Right renal pelvis (tissue), 4 donors: Measurements from ENCODE around the gene ADGRL1. TPM values are rescaled to one million over a fixed set of nuclear protein-coding genes. Genes with fewer than 3 reads are reported as not detected.

Source experiments
- DNase-seq, 4 donors: peaks; one replicate each; pipeline ENCODE4 v3.0.0-alpha.2; 2013; ENCODE audit warnings: low read depth in 4 of 4, low spot score in 3 of 4, missing footprints in 1 of 4
- polyA plus RNA-seq, 4 donors: library from polyadenylated mRNA; unstranded; fragments of 120-200 nt; gene quantifications; one replicate each; pipeline ENCODE4 v1.2.1, GENCODE V29; 2013; ENCODE audit not compliant: insufficient read length in 4 of 4

ADGRL1 gene
- polyA plus RNA-seq, 4 donors, result 34.3 to 45.4 (median 38.1) TPM

- DNase-seq, result no peak
Measured at GRCh38 chr19:14164724-14165493, 41.1 kb downstream of the ADGRL1 start.

DNA sequence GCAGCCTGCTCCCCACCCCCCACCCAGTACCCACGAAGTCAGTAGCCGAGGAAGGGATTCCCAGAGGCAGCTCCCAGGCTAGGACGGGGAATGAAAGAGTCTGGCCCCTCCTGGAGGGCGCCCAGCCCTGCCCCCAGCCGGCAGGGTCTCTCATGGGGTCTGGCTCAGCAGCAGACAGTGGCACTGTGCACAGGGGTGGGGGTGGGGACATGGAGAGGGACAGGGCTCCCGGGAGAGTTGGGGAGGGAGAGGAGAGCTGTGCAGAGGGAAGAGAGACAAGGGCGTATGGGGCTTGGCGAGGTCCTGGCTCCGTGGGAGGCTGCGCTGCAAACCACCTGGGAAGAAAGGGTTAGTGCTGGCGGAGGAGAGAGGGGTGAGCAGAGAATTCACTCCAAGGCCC is 41.9 kb downstream of the ADGRL1 start:
- no peak for DNase-seq

GRCh38 chr19:14162871-14163297 is 43.1 kb downstream of the ADGRL1 start:
- no peak for DNase-seq

DNA sequence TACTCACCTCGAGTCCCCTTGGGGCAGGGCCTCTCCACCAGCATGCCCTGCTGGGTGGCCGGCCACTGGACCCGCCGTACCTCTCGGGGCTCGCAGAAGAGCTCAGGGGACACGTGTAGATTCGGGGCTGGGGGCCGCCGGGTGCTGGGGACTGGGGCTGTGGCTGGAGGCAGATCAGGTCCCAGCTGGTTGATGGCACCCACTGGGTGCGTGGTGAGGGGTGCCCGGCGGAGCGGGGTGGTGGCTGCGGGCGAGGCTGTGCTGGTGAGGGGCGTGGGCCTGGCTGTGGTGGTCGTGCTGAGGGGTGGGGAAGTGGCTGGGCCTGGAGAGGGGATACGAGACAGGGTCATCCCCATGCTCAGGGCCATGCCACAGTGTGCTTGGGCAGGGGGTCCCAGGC is 44.7 kb downstream of the ADGRL1 start:
- DNase-seq, result no peak

GRCh38 chr19:14160017-14160703 is 45.8 kb downstream of the ADGRL1 start:
- DNase-seq, result no peak

- no peak for DNase-seq
Measured at GRCh38 chr19:14159059-14159458, 46.9 kb downstream of the ADGRL1 start.

- no peak for DNase-seq
Measured at GRCh38 chr19:14158276-14159023, 47.5 kb downstream of the ADGRL1 start.

DNA sequence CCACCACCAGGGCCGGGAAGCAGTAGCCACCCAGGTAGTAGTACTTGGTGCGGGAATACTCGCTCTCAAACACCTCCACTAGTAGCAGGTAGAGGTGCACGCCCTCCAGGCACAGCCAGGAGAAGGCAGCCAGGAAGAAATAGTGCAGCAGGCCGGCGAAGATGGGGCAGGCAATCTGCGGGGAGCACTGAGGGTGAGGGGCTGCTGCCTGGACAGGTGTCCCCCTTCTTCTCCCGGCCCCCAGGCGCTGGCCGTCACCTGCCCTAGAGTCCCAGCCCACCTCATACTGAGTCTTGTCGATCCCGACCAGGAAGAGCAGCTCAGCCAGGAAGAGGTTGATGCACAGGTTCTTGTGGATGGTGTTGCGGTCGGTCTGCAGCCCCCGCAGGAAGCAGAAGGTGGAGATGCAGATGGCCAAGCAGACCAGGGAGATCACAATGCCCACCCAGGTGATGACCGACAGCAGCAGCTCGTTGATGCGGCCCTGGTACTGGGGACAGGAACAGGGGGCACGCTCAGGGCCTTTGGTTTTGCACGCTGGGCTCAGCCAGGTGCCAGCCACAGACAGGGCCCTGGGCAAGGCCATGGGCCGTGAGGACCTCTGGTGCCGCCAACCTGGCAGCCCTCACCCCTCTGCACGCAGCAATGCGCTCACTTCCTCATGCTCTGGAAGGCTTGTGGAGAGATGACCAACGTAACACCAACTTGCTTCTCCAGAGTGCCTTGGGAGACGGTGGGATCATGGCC is 48.8 kb downstream of the ADGRL1 start:
- DNase-seq, result no peak

GRCh38 chr19:14156122-14156521 is 49.8 kb downstream of the ADGRL1 start:
- no peak for DNase-seq

DNA sequence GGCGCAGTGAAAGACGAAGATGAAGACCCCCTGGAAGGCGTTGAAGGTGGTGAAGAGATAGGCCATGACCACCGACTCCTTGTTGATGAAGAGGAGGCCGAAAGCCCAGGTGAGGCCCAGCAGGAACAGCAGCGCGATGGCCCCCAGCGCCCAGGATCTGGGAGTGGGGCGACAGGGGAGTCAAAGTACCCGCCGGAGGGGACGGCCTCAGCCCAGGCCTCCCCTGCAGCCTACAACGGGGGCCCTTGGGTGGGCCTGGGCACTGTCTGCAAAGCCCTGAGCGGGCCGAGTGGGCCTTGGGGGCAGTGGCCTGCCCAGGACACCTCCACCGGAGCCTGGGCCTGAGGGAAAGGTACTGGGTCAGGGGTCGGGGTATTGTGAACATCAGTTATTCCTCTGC is 50.6 kb downstream of the ADGRL1 start:
- no peak for DNase-seq

- DNase-seq, result no peak
Measured at GRCh38 chr19:14152713-14153112, 53.3 kb downstream of the ADGRL1 start.

GRCh38 chr19:14150770-14151661 is 55.0 kb downstream of the ADGRL1 start:
- DNase-seq, result no peak

- no peak for DNase-seq
Measured at GRCh38 chr19:14150041-14150769, 55.8 kb downstream of the ADGRL1 start.

- DNase-seq, result no peak
Measured at GRCh38 chr19:14149509-14149994, 56.4 kb downstream of the ADGRL1 start.

- DNase-seq, result no peak
Measured at GRCh38 chr19:14148751-14149410, 57.1 kb downstream of the ADGRL1 start.

- peak in 3 of 4 donors; percentile 68 to 74 (median 68) for DNase-seq
Measured at GRCh38 chr19:14147797-14148605, 58.0 kb downstream of the ADGRL1 start.

- DNase-seq, result no peak
Measured at GRCh38 chr19:14146789-14147216, 59.2 kb downstream of the ADGRL1 start.
